Natural killer cell treated with Interleukin-12 subunit alpha and Interleukin-12 subunit beta and Interleukin-15 and Interleukin-18, amount 100 ng/mL, for 72 hours (primary cell): ENCODE measurements around the gene EFNA4. TPM values are rescaled to one million over a fixed set of nuclear protein-coding genes. Genes with fewer than 3 reads are reported as not detected.

Experiments
- ATAC-seq, 2 donors: fragments of 150-1000 bp; cut with Tn5 transposase in 1 of 2; sonication (Bioruptor Pico), chemical (Tn5 transposase) in 1 of 2; 2 replicates each; pipeline ENCODE4 v1.10.0; 2021
- DNase-seq: peaks from one replicate; pipeline ENCODE4 v3.0.0; 2022; ENCODE audit warnings: low spot score
- H3K27ac Mint-ChIP-seq, 2 donors: 1 replicate in 1 of 2; 2 replicates in 1 of 2; pipeline ENCODE4 v1.8.0; 2022; ENCODE audit warnings: mixed read lengths in 2 of 2, mild to moderate bottlenecking in 1 of 2, moderate library complexity in 1 of 2
- H3K27me3 Mint-ChIP-seq, 2 donors: 1 replicate in 1 of 2; 2 replicates in 1 of 2; pipeline ENCODE4 v1.8.0; 2022; ENCODE audit warnings: mixed read lengths in 2 of 2
- H3K36me3 Mint-ChIP-seq: one replicate; pipeline ENCODE4 v1.8.0; 2022; ENCODE audit warnings: mixed read lengths
- H3K4me1 Mint-ChIP-seq, 2 donors: 1 replicate in 1 of 2; 2 replicates in 1 of 2; pipeline ENCODE4 v1.8.0; 2022; ENCODE audit warnings: low read depth in 2 of 2, mixed read lengths in 2 of 2, mild to moderate bottlenecking in 1 of 2
- H3K4me3 Mint-ChIP-seq: one replicate; pipeline ENCODE4 v1.8.0; 2022; ENCODE audit warnings: mixed read lengths
- H3K9me3 Mint-ChIP-seq: 2 replicates; pipeline ENCODE4 v1.8.0; 2022; ENCODE audit warnings: mixed read lengths
- total RNA-seq, 2 donors: library from RNA; stranded (reverse); gene quantifications; one replicate each; pipeline ENCODE4 v1.2.3, GENCODE V29; 2022

EFNA4 gene
- total RNA-seq, 2 donors from 2014 or later: 1.7 to 4.7 TPM

- Mint-ChIP-seq H3K36me3 (no peaks in the 10 kb centered on the region), H3K9me3 (no peaks in the 10 kb centered on the region), H3K27me3 (no peaks in the 10 kb centered on the region), H3K4me1 (peaks cover 23 to 28% of the 10 kb centered on the region in 2 donors), H3K4me3 (peak overlapping the region; percentile 88), H3K27ac (peak overlapping the region; percentile 21 to 77)
- no peak for DNase-seq
- peak; percentile 0 to 6 for ATAC-seq
Observed at GRCh38 chr1:155051777-155052398, 11.7 kb upstream of the EFNA4 start.

GRCh38 chr1:155052439-155053395, 10.8 kb upstream of the EFNA4 start:
- DNase-seq (no peak), ATAC-seq (no peak)
- Mint-ChIP-seq H3K4me3 (peak overlapping the region; percentile 88), H3K4me1 (peaks cover 23 to 28% of the 10 kb centered on the region in 2 donors), H3K9me3 (no peaks in the 10 kb centered on the region), H3K36me3 (no peaks in the 10 kb centered on the region), H3K27ac (peak overlapping the region; percentile 21 to 77), H3K27me3 (no peaks in the 10 kb centered on the region)

- Mint-ChIP-seq H3K4me3 (peak overlapping the region; percentile 88), H3K27me3 (no peaks in the 10 kb centered on the region), H3K4me1 (peaks cover 23 to 28% of the 10 kb centered on the region in 2 donors)
Observed at GRCh38 chr1:155053531-155054105, 9.9 kb upstream of the EFNA4 start.

GRCh38 chr1:155057104-155057503, 6.4 kb upstream of the EFNA4 start:
- Mint-ChIP-seq H3K27me3 (no peaks in the 10 kb centered on the region), H3K4me3 (no peak overlapping the region), H3K9me3 (no peaks in the 10 kb centered on the region), H3K27ac (no peak overlapping the region), H3K36me3 (no peaks in the 10 kb centered on the region), H3K4me1 (peaks cover 20% of the 10 kb centered on the region in 2 donors)
- no peak for ATAC-seq
- DNase-seq: no peak

More at GRCh38 chr1:155053531-155054105, 9.9 kb upstream of the EFNA4 start:
- no peaks in the 10 kb centered on the region for H3K9me3 Mint-ChIP-seq
- H3K36me3 Mint-ChIP-seq: no peaks in the 10 kb centered on the region
- peak overlapping the region; percentile 21 to 77 for H3K27ac Mint-ChIP-seq
- DNase-seq (no peak), ATAC-seq (no peak)

- H3K36me3 Mint-ChIP-seq: no peaks in the 10 kb centered on the region
- H3K4me3 Mint-ChIP-seq: no peak overlapping the region
- no peak overlapping the region for H3K27ac Mint-ChIP-seq
- ATAC-seq: no peak
- H3K4me1 Mint-ChIP-seq: peaks cover 17 to 18% of the 10 kb centered on the region in 2 donors
- no peaks in the 10 kb centered on the region for H3K9me3 Mint-ChIP-seq
- H3K27me3 Mint-ChIP-seq: no peaks in the 10 kb centered on the region
- no peak for DNase-seq
Observed at GRCh38 chr1:155057788-155058211, 5.7 kb upstream of the EFNA4 start.

GRCh38 chr1:155060736-155061135, 2.8 kb upstream of the EFNA4 start:
- DNase-seq (no peak), ATAC-seq (no peak)
- H3K27ac Mint-ChIP-seq: no peak overlapping the region
- no peaks in the 10 kb centered on the region for H3K36me3 Mint-ChIP-seq
- no peaks in the 10 kb centered on the region for H3K9me3 Mint-ChIP-seq
- H3K4me3 Mint-ChIP-seq: no peak overlapping the region
- peaks cover 21 to 25% of the 10 kb centered on the region in 2 donors for H3K4me1 Mint-ChIP-seq
- H3K27me3 Mint-ChIP-seq: no peaks in the 10 kb centered on the region

GRCh38 chr1:155061381-155062150, 2.0 kb upstream of the EFNA4 start:
- Mint-ChIP-seq H3K4me1 (peaks cover 24 to 25% of the 10 kb centered on the region in 2 donors), H3K27ac (no peak overlapping the region), H3K4me3 (no peak overlapping the region), H3K27me3 (no peaks in the 10 kb centered on the region), H3K36me3 (no peaks in the 10 kb centered on the region), H3K9me3 (no peaks in the 10 kb centered on the region)
- ATAC-seq (peak; percentile 69 to 71), DNase-seq (peak; percentile 88)

- Mint-ChIP-seq H3K27me3 (no peaks in the 10 kb centered on the region), H3K4me1 (peaks cover 24 to 25% of the 10 kb centered on the region in 2 donors), H3K9me3 (no peaks in the 10 kb centered on the region), H3K4me3 (no peak overlapping the region), H3K27ac (no peak overlapping the region), H3K36me3 (no peaks in the 10 kb centered on the region)
- DNase-seq (no peak), ATAC-seq (no peak)
Observed at GRCh38 chr1:155062151-155062686, 1.3 kb upstream of the EFNA4 start.

GRCh38 chr1:155062702-155063411, 683 bp upstream of the EFNA4 start:
- H3K36me3 Mint-ChIP-seq: no peaks in the 10 kb centered on the region
- H3K9me3 Mint-ChIP-seq: no peaks in the 10 kb centered on the region
- H3K27ac Mint-ChIP-seq: no peak overlapping the region

GRCh38 chr1:155064111-155064831, 731 bp downstream of the EFNA4 start:
- Mint-ChIP-seq H3K27me3 (no peaks in the 10 kb centered on the region), H3K4me3 (peak overlapping the region; percentile 91), H3K36me3 (no peaks in the 10 kb centered on the region), H3K9me3 (no peaks in the 10 kb centered on the region), H3K27ac (peak overlapping the region in 1 of 2 donors; percentile 49), H3K4me1 (peaks cover 25 to 26% of the 10 kb centered on the region in 2 donors)
- DNase-seq (no peak), ATAC-seq (peak; percentile 2 to 22)

More at GRCh38 chr1:155062702-155063411, 683 bp upstream of the EFNA4 start:
- peak overlapping the region; percentile 95 for H3K4me3 Mint-ChIP-seq
- DNase-seq: no peak
- ATAC-seq: peak; percentile 43 to 62
- no peaks in the 10 kb centered on the region for H3K27me3 Mint-ChIP-seq
- peaks cover 24 to 25% of the 10 kb centered on the region in 2 donors for H3K4me1 Mint-ChIP-seq

GRCh38 chr1:155064832-155065429, 1.4 kb downstream of the EFNA4 start:
- Mint-ChIP-seq H3K27ac (peak overlapping the region in 1 of 2 donors; percentile 49), H3K27me3 (no peaks in the 10 kb centered on the region), H3K9me3 (no peaks in the 10 kb centered on the region), H3K4me1 (peaks cover 25 to 29% of the 10 kb centered on the region in 2 donors), H3K4me3 (peak overlapping the region; percentile 91), H3K36me3 (no peaks in the 10 kb centered on the region)
- ATAC-seq (no peak), DNase-seq (no peak)

- H3K9me3 Mint-ChIP-seq: no peaks in the 10 kb centered on the region
- ATAC-seq (no peak), DNase-seq (no peak)
- no peaks in the 10 kb centered on the region for H3K36me3 Mint-ChIP-seq
- H3K4me3 Mint-ChIP-seq: no peak overlapping the region
- no peaks in the 10 kb centered on the region for H3K27me3 Mint-ChIP-seq
- peaks cover 23 to 31% of the 10 kb centered on the region in 2 donors for H3K4me1 Mint-ChIP-seq
- no peak overlapping the region for H3K27ac Mint-ChIP-seq
Observed at GRCh38 chr1:155066777-155067176, 3.2 kb downstream of the EFNA4 start.
